HT1080 (cell line): ENCODE results near the gene GRID1. TPM values are rescaled to one million over a fixed set of nuclear protein-coding genes. Genes with fewer than 3 reads are reported as not detected.
A peak's percentile ranks its signal among the peaks of the same experiment; 100 is the strongest.

Experiments used
- DNase-seq: peaks from one replicate; pipeline ENCODE4 v3.0.0-alpha.2; 2015; ENCODE audit warnings: low read depth
- total RNA-seq: library from RNA; depleted of rRNA; stranded (reverse); fragments of >200 nt; shearing (Covaris generic); gene quantifications from 2 replicates; pipeline ENCODE4 v1.2.3, GENCODE V29; 2014

Gene GRID1
- total RNA-seq, 1 experiment from 2014 or later, result 5.4 TPM

- no peak for DNase-seq
These were observed 26.2 kb downstream of the GRID1 start for GRCh38 chr10:86340176-86340990.

DNA sequence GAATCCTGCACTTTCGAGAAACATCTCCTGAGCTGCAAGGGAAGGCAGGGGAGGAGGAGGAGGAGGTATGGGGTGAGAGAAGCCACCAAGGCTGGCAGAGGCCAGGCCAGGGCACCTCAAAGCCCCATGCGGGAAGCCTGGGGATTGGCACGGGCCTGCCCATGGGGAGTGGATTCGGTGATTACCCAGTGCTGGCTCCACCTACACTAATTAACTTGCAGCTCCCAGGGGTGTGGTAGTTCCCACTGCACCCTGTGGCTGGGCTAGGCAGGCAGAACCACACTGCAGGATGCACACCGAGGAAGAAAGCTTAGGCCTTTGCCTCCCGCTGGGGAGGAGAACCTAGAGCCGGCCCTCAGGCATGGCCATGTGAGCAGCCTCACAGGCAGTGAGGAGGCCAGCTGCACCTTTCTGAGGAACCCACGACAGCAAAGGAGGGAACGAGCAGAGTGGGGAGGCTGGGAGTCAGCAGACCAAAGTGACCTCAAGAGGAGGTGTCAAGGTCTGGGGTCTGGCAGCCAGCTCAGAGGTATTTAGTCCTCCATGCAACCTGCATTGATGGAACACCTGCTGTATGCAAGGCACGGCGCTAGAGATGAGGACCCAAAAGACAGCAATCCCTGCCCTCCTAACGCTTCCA lies 27.2 kb downstream of the GRID1 start:
- DNase-seq, result no peak

DNA sequence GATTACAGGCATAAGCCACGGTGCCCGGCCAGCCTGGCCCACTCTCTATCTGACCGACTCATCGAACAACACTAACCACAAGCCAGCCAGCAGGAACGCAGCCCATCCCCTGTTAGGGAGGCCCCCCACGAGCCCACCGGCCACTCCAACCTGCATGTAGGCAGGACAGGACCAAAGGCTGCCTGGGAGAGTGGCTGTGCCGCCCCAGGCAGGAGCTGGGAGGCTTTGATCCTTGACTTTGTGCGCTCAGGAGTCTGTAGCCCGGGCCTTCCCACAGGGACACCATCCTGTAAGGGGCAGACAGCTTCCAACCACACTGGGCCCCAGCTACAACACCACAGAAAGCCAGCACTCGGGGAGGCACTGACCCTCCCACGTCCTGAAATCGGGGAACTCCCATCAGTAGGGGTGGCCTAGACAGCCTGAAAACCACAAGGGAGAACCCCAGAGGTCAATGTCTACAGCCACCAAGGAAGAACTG lies 29.4 kb downstream of the GRID1 start:
- DNase-seq, result no peak

GRCh38 chr10:86336341-86336740 lies 30.3 kb downstream of the GRID1 start:
- DNase-seq, result no peak

GRCh38 chr10:86335831-86336230 lies 30.8 kb downstream of the GRID1 start:
- DNase-seq, result no peak

DNA sequence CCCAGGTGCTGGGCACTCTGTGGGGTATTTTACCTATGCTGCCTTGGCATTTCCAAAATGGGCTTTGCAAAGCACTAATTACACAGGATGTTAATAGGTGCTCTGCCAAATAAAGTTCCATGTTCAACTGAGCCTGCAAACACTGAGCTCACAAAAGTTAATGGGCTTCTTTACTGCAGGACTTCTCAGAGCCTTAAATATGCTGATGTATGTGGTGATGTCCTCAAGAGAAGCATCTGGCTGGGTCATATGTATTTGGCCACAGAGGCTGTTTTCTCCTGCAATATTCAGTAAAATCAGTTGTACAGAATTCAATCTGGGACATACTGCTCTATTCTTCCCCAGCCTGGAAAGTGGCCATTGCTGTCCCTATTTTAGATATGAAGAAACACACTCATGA lies 31.3 kb downstream of the GRID1 start:
- no peak for DNase-seq

GRCh38 chr10:86334488-86335085 lies 32.0 kb downstream of the GRID1 start:
- DNase-seq, result no peak

- DNase-seq, result no peak
These were observed 32.6 kb downstream of the GRID1 start for GRCh38 chr10:86333826-86334487.

DNA sequence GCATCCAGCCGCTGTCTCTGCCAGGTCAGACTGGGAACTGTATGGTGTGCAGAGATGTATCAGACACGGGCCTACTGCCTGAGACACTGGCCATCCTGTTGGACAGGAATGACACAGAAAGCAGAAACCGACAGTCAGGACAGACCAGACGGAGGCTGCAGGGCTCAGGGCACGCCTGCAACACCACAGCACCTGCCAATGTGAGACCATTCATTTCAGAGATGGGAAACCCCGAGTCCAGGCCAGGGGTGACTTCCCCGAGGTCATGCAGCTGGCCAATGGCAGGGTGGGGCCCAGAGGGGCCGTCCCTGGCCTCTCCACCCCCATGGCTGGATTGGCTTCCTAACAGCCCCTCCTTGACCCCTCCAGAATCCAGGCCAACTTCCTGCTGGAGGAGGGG lies 34.7 kb downstream of the GRID1 start:
- no peak for DNase-seq

GRCh38 chr10:86330778-86331763 lies 35.5 kb downstream of the GRID1 start:
- no peak for DNase-seq

- DNase-seq, result no peak
These were observed 36.5 kb downstream of the GRID1 start for GRCh38 chr10:86329896-86330680.

- no peak for DNase-seq
These were observed 37.4 kb downstream of the GRID1 start for GRCh38 chr10:86329093-86329710.

GRCh38 chr10:86327954-86328725 lies 38.5 kb downstream of the GRID1 start:
- no peak for DNase-seq

GRCh38 chr10:86325158-86325557 lies 41.4 kb downstream of the GRID1 start:
- no peak for DNase-seq

- no peak for DNase-seq
These were observed 45.0 kb downstream of the GRID1 start for GRCh38 chr10:86321568-86321967.

- DNase-seq, result no peak
These were observed 46.9 kb downstream of the GRID1 start for GRCh38 chr10:86319676-86320075.

DNA sequence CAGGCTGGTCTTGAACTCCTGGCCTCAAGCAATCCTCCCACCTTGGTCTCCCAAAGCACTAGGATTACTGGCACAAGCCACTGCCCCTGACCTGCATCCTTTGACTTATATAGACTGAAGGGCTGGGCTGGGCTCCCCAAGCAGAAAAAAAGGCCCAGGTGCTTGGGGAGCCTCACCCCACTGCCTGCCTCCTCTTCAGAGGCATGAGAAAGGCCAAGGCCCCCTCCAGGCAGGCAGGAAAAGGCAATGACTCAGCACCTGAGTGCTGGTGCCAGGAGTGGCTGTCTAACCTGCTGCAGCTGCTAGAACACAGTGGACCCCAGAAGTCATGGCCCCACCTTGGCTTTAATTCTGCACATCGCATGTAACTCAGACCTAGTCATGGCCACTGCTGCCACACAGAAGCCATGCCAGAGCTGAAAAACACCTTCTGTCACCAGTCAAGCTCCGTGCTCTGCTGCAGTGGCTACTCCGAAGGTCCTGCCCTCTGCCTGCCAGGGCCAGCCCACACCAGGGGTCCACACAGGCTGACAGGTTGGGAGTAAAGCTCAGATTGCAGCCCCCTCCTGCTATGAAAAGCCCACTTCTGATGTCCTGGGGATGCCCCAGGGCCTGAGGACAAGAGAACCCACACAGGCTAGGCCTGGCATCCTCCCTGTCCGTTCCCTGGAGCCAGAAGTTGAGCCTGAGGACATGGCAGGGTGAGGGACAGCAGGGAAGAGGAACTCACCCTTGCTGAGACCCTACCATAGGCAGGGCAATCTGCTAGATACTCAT lies 48.5 kb downstream of the GRID1 start:
- peak; percentile 63 for DNase-seq

DNA sequence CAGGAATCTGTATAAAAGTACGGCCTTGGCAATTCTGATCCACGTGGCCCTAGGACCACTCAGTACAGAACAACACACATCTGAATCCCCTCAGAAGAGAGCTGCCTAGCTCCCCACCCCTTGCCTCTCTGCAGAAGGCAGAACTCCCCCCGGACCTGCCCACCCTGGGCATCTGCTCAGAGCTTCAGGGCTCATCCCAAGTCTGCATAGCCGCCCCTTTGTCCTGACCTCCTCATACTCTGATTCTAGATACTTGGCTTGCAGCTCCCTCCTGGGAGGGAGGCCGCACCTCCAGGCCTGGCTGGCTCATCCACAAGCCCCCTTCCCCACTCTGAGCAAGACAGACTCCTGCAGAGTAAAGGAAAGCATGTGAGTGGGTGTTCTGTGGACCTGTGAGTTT lies 49.6 kb downstream of the GRID1 start:
- DNase-seq, result no peak
